Thoracic aorta (tissue), 2 donors: Measurements from ENCODE around the gene NDUFS8. TPM values are rescaled to one million over a fixed set of nuclear protein-coding genes. Genes with fewer than 3 reads are reported as not detected.

Experiments used
- ATAC-seq: fragments of 150-250 bp; one replicate; pipeline ENCODE4 v1.8.0; 2017; ENCODE audit warnings: low read depth; ENCODE audit not compliant: insufficient number of reproducible peaks, low FRiP score
- DNase-seq: peaks from one replicate; pipeline ENCODE4 v3.0.0-alpha.2; 2020; ENCODE audit warnings: low spot score
- H3K27ac ChIP-seq, 2 donors: fragments of 200-600 bp; sonication (generic); 1 replicate in 1 of 2; 2 replicates in 1 of 2; pipeline ENCODE4 v1.5.1; 2016; ENCODE audit warnings: mild to moderate bottlenecking in 2 of 2, moderate library complexity in 2 of 2
- H3K27me3 ChIP-seq: fragments of 200-600 bp; sonication (generic); replicated peaks from 2 replicates; pipeline ENCODE4 v1.6.0; 2016; ENCODE audit warnings: mild to moderate bottlenecking; ENCODE audit not compliant: insufficient read depth
- H3K36me3 ChIP-seq: fragments of 200-600 bp; sonication (generic); one replicate; pipeline ENCODE4 v1.5.1; 2016
- H3K4me1 ChIP-seq, 2 donors: fragments of 200-600 bp; sonication (generic); 1 replicate in 1 of 2; 2 replicates in 1 of 2; pipeline versions ENCODE4 v1.5.1 to v1.6.0; 2016; ENCODE audit warnings: low read depth in 2 of 2, mild to moderate bottlenecking in 1 of 2; ENCODE audit not compliant: control insufficient read depth in 1 of 2
- H3K4me3 ChIP-seq: fragments of 200-600 bp; sonication (generic); 2 replicates; pipeline ENCODE4 v1.5.1; 2016; ENCODE audit warnings: mild to moderate bottlenecking
- H3K9me3 ChIP-seq: fragments of 200-600 bp; sonication (generic); 2 replicates; pipeline ENCODE4 v1.5.1; 2016
- CTCF ChIP-seq: fragments of 200-600 bp; sonication (generic); IDR thresholded peaks from one replicate; pipeline ENCODE4 v1.5.1; 2019; ENCODE audit warnings: antibody characterized with exemption
- total RNA-seq, 2 donors: library from RNA; depleted of rRNA; stranded (reverse); fragments of >200 nt; gene quantifications; one replicate each; pipeline versions ENCODE4 v1.1.0 to v1.2.3, GENCODE V29; 2016

NDUFS8 gene
- total RNA-seq, 2 donors from 2014 or later, result 85.8 to 96.5 TPM

GRCh38 chr11:68067991-68068390, 37.5 kb downstream of the NDUFS8 start:
- peaks cover 5% of the 10 kb centered on the region for H3K36me3 ChIP-seq
- no peaks in the 10 kb centered on the region for H3K4me1 ChIP-seq
- DNase-seq (no peak), ATAC-seq (no peak)
- no peak overlapping the region for H3K4me3 ChIP-seq
- no peak overlapping the region for H3K27ac ChIP-seq
- H3K27me3 ChIP-seq, result no peaks in the 10 kb centered on the region
- H3K9me3 ChIP-seq, result no peaks in the 10 kb centered on the region
- TF ChIP-seq CTCF, result no peak

GRCh38 chr11:68071281-68072048, 41.0 kb downstream of the NDUFS8 start:
- TF ChIP-seq CTCF, result no peak
- no peak for ATAC-seq
- no peak overlapping the region for H3K27ac ChIP-seq
- no peak overlapping the region for H3K4me3 ChIP-seq
- H3K9me3 ChIP-seq, result no peaks in the 10 kb centered on the region
- no peak for DNase-seq
- no peaks in the 10 kb centered on the region for H3K27me3 ChIP-seq
- H3K36me3 ChIP-seq, result no peaks in the 10 kb centered on the region
- H3K4me1 ChIP-seq, result no peaks in the 10 kb centered on the region

- ATAC-seq (no peak), DNase-seq (no peak)
- TF ChIP-seq CTCF, result no peak
- Histone ChIP-seq H3K4me3 (no peak overlapping the region), H3K36me3 (no peaks in the 10 kb centered on the region), H3K27ac (no peak overlapping the region), H3K27me3 (no peaks in the 10 kb centered on the region), H3K4me1 (no peaks in the 10 kb centered on the region), H3K9me3 (no peaks in the 10 kb centered on the region)
Observed at GRCh38 chr11:68074584-68075352, 44.3 kb downstream of the NDUFS8 start.

GRCh38 chr11:68076371-68077042, 46.0 kb downstream of the NDUFS8 start:
- H3K4me1 ChIP-seq, result no peaks in the 10 kb centered on the region
- no peak for ATAC-seq
- no peak overlapping the region for H3K4me3 ChIP-seq
- H3K27me3 ChIP-seq, result no peaks in the 10 kb centered on the region
- no peak overlapping the region for H3K27ac ChIP-seq
- no peaks in the 10 kb centered on the region for H3K36me3 ChIP-seq
- no peak for TF ChIP-seq CTCF
- H3K9me3 ChIP-seq, result no peaks in the 10 kb centered on the region
- no peak for DNase-seq
